GM19351 (cell line): ENCODE data around the gene TJAP1.
"Not testable (repeated sequence)": the region's sequence is repeated elsewhere in the genome, so short reads cannot be mapped to it uniquely, and the experiment has no call there.

Experiments
- ATAC-seq: cut with Tn5 transposase; IDR thresholded peaks from one replicate; pipeline ENCODE4 v1.9.1; 2021; ENCODE audit warnings: mild to moderate bottlenecking, moderate library complexity; ENCODE audit not compliant: unreplicated experiment

TJAP1 gene

DNA sequence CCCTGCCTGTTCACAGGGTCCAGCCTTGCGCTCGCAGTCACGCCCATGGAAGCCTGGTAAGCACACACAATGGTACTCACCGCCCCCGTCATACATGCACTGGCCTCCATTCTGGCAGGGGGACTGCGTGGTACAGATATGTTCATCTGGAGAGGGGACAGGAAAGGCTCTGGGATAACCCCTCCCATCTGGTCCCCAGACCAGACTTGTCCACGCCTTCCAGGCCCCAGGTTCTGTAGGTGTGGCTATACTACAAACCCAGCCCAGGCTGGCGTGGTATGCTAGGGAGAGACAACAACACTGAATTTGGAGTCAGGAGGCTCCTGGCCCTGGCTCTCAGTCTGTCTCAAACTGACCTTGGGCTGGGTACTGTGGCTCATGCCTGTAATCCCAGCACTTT is 25.4 kb upstream of the TJAP1 start:
- no peak for ATAC-seq

DNA sequence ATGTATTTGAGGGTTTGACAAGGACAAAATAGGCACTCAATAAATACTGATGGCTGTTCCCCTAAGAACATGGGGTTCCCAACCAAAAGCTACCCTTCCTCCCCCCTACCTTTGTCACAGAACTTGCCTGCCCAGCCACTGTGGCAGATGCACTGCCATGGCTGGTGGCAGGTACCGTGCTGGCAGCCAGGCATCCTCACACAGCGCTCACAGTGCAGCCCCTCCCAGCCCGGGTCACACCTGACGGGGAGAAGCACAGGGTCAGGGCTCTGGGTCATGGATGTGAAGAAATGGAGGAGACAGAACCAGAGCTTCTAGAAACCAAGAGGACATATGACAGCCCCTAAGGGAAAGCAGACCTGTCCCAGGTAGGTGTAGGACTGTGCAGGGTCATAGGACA is 24.5 kb upstream of the TJAP1 start:
- no peak for ATAC-seq

DNA sequence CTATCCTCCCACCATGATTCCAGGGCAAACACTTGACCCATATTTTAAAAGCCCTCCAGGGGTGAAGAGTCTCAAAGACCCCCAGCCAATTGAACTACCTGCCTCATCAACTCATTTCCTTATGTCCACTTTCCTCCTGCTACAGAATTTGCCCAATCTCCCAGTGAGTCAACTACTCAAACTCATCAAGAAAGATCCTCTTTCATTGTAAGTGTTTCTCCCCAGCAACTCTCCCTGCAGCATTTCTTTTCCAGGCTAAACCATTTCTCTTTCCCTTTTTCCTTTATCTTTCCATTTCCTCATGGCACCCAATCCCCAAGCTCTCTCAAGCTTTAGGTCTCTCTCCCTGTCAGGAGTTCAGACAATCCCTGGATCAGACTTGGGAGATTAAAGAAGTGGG is 23.5 kb upstream of the TJAP1 start:
- ATAC-seq, result no peak

DNA sequence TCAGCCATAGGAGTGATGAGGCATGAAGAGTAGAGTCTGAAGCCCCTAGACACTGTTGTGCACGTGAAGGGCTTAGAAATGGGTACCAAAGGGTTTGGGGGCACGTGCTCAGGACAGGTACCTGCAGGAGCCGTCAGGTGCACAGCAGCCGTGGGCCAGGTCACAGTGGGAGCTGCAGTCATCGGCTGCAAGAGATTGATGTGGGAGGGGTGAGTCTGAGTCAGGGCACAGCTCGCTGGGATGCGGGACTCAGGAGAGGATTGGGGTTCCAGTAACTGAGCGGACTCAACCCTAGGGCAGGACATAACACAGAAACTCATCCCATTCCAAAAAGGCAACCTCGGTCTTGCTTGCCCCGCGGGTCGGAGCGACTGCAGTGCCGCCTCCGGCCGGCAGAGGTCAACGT is 23.1 kb upstream of the TJAP1 start:
- no peak for ATAC-seq

DNA sequence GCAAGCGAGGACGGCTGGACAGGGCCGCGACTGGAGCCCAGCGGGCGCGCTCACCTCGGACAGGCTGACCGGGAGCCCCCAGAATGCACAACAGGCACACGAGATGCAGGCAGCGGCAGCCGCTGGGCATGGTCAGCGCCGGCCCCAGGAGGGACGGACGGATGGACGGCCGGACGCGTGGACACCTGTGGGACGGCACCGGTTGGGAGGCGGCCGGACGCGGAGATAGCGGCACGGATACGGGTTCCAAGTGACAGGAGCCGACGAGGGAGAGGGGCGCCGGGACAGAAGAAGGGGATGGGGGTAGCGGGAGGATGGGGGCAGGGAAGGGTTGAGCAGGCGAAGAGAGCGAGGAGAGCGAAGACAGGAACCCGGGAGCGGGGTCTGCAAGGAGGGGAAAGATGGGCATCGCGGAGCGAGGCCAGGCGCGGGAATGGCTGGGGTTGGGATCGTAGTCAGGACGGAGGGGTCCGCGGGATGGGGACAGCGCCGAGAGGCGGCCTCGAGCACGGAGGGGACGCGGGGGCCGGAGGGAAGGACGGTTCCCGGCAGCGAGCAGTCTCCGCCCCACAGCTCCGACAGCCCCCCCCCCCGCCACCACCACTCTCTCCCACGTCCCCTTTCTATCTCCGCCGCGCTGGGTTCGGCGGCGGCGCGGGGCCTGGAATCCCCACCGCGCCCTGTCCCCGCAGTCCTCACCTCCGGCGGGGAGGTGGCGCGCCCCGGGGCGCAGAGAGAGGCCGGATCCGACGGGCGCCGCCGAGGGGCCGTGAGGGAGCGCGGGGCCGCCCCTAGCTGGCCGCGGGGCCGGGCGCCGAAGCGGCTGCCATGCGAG is 22.5 kb upstream of the TJAP1 start:
- peak; percentile 74 for ATAC-seq

DNA sequence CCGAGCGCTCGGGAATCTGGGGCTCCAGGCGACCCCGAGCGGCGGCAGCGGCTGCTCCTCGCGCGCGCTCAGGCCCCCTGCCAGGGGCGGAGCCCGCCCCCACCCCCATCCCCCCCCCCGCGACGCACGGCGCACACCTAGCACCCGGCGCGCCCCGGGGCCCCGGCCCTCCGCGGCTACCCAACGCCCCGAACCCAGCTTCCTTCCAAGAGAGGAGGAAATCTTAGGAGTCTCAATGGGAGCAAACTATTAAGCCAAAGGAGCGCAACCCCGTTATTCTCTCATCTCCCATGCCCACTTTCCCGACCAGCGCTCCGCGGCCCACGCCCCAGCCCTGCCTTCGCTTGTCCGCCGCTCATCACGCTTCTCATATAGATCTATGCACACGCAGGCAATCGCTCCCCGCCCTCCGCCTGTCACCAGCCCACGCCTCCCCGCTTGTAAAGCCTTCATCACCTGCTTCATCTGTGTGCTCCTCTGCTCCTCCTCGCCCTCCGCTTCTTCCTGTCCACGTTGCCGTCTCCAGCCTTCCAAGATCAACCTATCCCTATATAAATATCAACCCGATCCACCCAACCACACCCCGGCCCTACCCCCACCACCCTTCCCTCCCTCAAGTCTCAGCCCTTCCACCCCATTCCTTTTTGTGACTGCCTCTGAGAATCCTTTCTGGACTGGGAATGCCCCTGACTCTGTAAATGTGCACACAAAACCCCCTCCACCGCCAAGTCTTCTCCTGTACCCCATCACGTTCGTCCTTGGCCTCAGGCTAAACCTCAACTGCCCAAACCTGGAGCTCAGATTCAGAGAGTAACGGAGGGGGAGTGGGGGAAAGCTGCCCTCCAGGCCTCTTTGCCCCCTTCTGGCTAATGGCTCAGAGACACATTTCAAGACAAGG is 21.6 kb upstream of the TJAP1 start, which contains the start of gene DLK2:
Gene DLK2 (minus strand): TSS at position 18 of the 898 bp plus-strand sequence. CDS start 723 bp downstream, outside the sequence.
- ATAC-seq, result no peak

DNA sequence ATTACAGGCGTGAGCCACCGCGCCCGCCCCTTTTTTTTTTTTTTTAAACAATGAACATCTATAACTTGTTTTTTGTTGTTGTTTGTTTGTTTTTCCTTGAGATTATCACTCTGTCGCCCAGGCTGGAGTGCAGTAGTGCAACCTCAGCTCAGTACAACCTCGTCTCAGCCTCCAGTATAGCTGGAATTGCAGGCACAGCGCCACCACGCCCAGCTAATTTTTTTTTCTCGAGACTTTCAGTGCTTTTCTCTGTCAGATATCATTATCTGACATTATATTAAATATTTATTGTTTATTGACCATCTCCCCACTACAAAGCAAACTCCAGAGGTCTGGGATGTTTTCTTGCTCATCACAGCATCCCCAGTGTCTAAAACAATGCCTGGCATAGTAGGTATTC is 19.7 kb upstream of the TJAP1 start:
- no peak for ATAC-seq

DNA sequence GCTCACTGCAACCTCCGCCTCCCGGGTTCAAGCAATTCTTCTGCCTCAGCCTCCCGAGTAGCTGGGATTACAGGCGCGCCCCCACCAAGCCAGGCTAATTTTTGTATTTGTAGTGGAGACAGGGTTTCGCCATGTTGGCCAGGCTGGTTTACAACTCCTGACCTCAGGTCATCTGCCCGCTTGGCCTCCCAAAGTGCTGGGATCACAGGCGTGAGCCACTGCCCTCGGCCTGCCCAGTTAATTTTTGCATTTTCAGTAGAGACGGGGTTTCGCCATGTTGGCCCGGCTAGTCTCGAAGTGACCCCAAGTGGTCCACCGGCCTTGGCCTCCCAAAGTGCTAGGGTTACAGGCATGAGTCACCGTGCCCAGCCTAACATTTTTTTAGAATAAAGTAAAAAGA is 19.2 kb upstream of the TJAP1 start:
- not testable (repeated sequence) for ATAC-seq

DNA sequence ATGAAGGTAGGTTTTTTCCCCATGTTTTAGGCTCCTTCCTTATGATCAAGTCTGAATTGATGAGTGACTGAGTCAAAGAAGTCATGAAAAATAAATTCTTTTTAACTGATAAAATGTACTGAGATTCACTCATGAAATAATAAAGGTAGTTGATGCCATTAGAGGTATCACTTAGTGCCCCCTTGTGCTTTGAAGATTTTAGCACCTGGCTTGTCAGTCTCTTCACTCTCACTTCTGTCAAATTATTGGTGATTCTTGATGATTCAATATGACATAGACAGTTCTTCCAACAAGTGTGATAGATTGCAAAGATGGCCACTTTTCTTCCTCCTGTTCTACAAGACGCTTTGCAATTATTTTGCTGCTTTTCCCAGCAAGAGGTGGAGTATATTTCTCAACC is 17.8 kb upstream of the TJAP1 start:
- ATAC-seq, result no peak

DNA sequence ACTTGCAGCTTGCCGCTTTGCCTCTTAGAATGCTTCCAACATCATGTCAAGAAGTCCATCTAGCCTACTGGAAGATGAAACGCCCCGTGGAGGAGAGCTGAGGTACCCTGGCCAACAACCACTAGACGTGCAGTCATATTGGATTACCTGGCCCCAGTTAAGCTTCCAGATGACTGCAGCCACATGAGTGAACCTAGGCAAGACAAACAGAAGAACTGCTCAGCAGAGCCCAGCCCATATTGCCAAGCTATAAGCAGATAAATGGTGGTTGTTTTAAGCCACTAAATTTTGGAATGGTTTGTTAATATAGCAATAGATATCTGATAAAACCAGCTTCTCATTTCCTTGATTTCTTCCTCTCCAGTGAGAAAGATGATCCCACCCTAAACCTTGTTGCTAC is 17.3 kb upstream of the TJAP1 start:
- no peak for ATAC-seq

DNA sequence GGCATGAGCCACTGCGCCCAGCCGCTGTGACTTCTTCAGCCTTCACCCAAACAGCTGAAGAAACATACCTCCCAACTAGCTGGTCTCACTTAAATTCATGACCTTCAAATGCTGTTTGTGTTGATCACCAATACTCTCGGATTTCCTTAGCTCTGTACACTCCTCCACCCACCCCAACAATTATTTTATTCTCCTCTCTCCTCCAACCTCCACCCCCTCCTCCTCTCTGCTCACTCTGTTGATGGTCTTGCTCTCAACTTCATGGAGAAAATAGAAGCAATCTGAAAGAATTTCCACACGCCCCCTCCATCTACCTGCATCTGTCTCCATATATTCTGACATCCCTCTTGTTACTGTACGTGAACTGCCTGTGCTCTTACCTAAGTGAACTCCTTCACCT is 15.4 kb upstream of the TJAP1 start:
- no peak for ATAC-seq

DNA sequence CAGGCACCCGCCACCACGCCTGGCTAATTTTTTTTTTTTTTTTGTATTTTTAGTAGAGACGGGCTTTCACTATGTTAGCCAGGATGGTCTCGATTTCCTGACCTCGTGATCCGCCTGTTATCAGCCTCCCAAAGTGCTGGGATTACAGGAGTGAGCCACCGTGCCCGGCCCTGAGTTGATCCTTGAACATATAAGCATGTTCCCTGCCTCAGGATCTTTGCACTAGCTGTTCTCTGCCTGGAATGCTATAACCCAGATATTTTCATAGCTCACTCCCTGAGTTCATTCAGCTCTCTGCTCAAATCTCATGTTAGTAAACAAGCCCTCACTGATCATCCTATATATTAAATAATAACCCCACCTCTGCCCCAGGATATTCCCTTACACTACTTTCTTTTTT is 13.0 kb upstream of the TJAP1 start:
- ATAC-seq, result no peak

DNA sequence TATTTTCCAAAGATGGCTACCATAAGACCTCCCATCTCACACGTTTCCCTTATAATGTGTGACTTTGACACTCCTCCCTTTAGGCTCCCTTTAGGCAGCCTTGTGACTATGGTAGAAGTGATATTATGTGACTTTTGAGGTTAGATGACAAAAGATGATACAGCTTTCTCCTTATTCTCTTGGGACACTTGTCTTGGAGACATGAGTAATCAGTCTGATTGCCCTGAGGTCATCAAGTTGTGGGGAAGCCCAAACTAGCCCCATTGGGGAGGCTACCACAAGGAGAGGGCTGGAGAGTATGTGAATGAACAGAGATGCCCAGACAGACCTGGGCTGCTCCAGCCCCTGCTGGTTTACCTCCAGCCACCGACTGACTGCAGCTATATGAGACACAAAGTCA is 11.4 kb upstream of the TJAP1 start:
- ATAC-seq, result no peak

DNA sequence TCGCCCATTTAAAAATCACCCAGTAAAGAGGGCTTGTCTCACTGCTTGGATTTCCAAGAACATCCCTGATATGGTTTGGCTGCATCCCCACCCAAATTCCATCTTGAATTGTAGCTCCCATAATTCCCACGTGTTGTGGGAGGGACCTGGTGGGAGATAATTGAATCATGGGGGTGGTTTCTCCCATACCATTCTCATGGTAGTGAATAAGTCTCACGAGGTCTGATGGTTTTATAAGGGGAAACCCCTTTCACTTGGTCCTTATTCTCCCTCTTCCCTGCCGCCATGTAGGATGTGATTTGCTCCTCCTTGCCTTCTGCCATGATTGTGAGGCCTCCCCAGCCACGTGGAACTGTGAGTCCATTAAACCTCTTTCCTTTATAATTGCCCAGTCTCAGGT is 10.1 kb upstream of the TJAP1 start:
- ATAC-seq, result not testable (repeated sequence)

DNA sequence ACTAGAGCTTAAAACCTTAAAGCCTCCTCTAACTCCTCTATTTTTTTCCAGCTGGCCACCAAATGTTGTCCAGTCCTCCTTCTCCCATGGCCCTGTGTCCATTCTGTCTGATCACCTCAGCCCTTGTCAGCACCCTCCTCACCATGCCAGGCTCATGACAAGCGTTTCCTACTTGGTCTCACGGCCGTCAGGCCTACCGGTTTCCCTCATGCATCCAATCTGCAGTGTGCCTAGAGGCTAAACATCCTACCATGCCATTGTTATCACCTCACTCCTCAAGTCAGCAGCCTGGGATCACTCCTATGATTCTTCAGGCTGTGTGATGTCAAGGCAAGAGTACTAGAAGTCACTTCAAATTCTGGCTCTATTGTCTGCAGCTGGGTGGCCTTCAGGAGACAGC is 9.6 kb upstream of the TJAP1 start:
- ATAC-seq, result no peak

DNA sequence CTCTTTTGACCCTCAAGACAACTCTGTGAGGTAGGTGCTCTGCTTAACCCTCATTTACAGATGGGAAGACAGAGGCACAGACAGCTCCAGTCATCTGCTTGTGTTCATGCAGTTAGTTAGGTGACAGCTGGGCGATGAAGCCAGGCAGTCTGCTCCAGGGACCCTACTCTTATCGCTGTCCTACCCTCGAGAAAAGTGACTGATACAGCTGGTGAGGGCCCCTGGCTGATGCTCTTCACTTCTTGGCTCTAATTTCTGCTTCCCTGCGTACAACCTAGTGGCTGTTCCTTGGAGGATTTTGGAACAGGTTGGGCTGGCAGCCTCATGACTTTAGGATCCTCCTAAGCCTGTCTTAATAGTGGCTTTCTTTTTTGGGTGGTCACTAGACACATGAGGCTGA is 9.1 kb upstream of the TJAP1 start:
- ATAC-seq, result no peak

DNA sequence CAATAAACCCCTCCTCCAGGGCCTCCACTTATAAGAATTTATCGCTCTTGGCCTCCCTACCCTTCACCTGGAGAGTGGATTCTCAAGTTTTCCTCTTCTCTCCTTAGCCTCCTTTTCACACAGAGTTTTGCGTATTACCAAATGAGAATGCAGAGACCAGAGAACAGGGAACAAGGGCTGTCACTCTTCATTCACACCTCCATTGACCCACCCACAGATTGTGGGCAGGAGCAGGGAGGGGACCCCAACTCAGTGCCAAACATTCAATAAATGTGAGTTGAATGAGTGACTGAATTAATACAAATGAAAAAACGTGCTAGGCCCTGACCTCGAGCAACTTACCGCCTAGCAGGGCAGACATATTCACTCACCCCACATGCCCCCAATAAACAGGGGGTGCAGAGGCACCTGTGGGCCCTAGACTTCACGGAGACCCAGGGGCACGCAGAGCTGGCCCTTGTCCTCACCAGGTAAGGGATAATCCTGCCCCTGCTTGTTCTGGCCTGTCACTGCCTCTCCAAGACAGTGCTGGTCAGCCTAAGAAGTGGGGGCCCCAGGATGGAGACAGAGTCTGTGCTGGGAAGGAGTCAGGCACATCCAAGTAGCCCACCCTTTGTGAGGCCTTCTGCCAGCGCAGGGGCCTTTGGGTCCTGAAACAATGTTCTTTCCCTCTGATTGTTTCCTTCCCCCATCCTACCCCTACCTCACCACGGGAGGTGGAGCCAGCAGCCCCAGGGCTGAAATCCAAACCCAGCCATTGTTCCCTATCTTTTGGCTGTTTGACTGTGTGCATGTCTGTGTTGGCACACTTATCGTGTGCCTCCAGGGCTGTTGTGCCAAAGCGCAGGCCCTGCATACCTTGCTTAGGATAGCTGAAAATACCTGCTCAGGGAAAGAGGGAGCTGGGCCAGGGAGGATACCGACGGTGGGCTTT is 8.4 kb upstream of the TJAP1 start:
- ATAC-seq, result no peak

DNA sequence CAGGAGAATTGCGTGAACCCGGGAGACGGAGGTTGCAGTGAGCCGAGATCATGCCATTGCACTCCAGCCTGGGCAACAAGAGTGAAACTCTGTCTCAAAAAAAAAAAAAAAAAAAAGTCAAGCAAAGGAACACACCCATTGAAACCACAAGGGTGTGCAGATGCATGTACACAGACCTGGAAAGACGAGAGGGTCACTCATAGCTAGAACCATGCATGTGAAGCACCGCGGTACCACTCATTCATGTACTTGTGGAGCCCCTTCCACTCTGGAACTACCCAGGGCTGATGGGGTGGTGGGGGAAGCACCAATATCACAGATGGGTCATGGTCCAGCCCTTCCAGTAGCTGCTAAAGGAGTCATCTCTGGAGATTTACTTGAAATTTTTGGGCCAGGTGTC is 7.4 kb upstream of the TJAP1 start:
- no peak for ATAC-seq

DNA sequence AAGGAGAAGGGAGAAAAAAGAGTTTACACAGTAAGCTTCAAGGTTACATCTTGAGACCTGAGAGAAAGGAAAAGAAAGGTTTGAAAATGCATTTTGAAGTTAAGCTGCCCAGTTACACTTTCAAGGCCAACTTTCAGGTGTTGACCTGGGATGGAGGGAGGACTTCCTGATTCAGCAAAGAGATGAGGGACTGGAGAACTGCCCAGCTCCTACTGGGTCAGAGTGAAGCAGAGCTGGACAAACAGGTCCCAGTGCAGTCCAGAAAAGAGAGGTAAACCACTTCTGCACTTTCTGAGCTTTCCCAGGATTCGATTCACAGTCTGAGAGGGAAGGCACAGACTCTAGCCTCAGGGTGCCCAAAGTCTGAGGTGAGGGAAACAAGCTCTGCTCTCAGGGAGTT is 6.0 kb upstream of the TJAP1 start:
- ATAC-seq, result no peak

DNA sequence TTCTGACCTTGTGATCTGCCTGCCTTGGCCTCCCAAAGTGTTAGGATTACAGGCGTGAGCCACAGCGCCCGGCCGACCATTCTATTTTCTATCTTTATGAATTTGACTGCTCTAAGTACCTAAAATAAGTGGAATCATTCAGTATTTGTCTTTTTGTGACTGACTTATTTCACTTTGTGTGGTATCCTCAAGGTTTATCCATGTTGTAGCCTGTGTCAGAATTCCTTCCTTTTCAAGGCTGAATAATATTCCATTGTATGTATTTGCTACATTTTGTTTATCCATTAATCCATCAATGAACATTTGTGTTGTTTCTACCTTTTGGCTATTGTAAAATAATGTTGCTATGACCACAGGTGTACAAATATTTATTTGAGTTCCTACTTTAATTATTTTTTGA is 4.9 kb upstream of the TJAP1 start:
- ATAC-seq, result no peak

DNA sequence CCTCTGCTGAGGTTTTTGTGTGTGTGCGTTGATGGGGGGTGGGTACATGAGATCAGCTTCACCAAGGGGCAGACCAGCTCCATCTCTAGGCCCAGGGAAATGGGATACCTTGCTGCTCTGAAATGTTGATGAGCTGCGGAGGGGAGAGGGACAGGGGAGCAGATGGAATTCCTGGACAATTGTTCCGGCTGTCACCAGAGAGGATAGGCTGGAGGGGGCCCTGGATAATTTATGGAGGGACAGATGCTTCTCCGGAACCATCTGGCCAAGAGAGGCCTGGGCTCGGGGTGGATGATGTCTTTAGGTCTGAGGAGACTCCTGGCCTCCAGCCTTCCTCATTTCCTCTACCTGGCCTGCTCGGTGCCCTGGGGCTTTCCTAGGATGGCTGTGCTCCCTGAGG is 1.9 kb upstream of the TJAP1 start:
- ATAC-seq, result no peak
